ENCODE data around the gene GAL3ST3.

The GAL3ST3 gene

GRCh38 chr11:66073669-66074068 is 24.7 kb upstream of the GAL3ST3 start:
- no peak for ATAC-seq
- H3K36me3 Mint-ChIP-seq: peaks cover 32% of the 10 kb centered on the region
- H3K4me1 Mint-ChIP-seq: peaks cover 61% of the 10 kb centered on the region
- H3K27me3 Mint-ChIP-seq: no peaks in the 10 kb centered on the region
- no peak overlapping the region for H3K4me3 Mint-ChIP-seq
- no peak overlapping the region for H3K27ac Mint-ChIP-seq
- no peaks in the 10 kb centered on the region for H3K9me3 Mint-ChIP-seq

DNA sequence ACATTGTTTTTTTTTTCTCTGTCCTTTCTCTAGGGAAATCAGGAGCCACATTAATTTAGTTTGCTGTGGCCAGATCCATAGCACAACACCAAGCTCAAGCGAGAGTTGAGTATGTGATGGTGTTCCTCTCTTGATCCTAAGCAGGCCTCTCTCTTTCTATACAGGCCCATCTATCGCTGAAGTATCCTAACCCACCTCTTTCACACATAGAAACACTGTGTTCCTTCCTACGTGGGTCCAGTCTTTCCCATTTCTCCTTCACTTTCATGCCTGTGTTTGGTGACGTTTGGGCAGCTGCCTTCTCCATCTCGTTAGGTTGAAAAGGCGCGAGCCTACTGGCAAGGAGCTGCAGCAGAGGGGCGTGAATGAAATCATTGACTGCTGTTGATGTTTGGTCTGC is 23.6 kb upstream of the GAL3ST3 start:
- H3K9me3 Mint-ChIP-seq: no peaks in the 10 kb centered on the region
- peaks cover 40% of the 10 kb centered on the region for H3K36me3 Mint-ChIP-seq
- H3K4me3 Mint-ChIP-seq: peak overlapping the region; percentile 93
- no peaks in the 10 kb centered on the region for H3K27me3 Mint-ChIP-seq
- H3K4me1 Mint-ChIP-seq: peaks cover 61% of the 10 kb centered on the region
- peak overlapping the region; percentile 91 for H3K27ac Mint-ChIP-seq
- ATAC-seq: no peak

GRCh38 chr11:66072081-66072480 is 23.1 kb upstream of the GAL3ST3 start:
- ATAC-seq: no peak
- Mint-ChIP-seq H3K9me3 (no peaks in the 10 kb centered on the region), H3K36me3 (peaks cover 44% of the 10 kb centered on the region), H3K27ac (peak overlapping the region; percentile 91), H3K4me1 (peaks cover 61% of the 10 kb centered on the region), H3K27me3 (no peaks in the 10 kb centered on the region), H3K4me3 (peak overlapping the region; percentile 93)

GRCh38 chr11:66071381-66071801 is 22.4 kb upstream of the GAL3ST3 start:
- no peak for ATAC-seq
- H3K9me3 Mint-ChIP-seq: no peaks in the 10 kb centered on the region
- H3K4me1 Mint-ChIP-seq: peaks cover 66% of the 10 kb centered on the region
- peaks cover 51% of the 10 kb centered on the region for H3K36me3 Mint-ChIP-seq
- H3K27me3 Mint-ChIP-seq: no peaks in the 10 kb centered on the region
- peak overlapping the region; percentile 91 for H3K27ac Mint-ChIP-seq
- H3K4me3 Mint-ChIP-seq: peak overlapping the region; percentile 93

DNA sequence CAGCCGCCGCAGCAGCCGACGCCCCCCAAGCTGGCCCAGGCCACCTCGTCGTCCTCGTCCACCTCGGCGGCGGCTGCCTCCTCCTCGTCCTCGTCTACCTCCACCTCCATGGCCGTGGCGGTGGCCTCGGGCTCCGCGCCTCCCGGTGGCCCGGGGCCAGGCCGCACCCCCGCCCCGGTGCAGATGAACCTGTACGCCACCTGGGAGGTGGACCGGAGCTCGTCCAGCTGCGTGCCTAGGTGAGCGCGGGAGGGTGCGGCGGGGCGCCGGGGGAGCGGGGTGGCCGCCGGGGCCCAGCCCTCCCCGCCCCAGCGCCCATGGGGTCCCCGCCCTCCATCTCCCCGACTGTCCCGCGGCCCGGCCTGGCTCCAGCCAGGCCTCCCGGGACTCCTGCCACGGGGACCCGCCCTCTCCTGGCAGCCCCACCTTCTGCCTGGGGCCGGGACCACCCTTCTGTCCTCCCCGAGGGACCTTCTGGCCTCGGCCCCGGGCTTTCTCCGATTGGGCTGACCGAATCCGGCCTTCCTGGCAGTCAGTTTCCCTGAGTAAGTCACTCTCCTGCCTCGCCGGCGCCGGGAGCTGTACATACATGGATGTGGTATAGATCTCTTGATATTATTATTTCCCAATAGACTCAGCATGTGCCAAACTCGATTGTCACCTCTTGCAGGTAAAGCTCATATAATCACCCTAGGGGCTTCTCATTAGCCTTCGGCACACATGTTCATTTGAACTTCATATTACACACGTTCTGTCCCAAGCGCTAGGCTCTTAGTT is 21.8 kb upstream of the GAL3ST3 start:
- H3K36me3 Mint-ChIP-seq: peaks cover 52% of the 10 kb centered on the region

GRCh38 chr11:66069715-66070603 is 21.0 kb upstream of the GAL3ST3 start, which contains the start of gene PACS1:
PACS1 (plus strand) TSS chr11:66070272; CDS start chr11:66070487, 215 bp downstream.
- Mint-ChIP-seq H3K27me3 (no peaks in the 10 kb centered on the region), H3K4me3 (peak within 1 kb of the TSS; percentile 93), H3K36me3 (peaks cover 57% of the 10 kb centered on the region), H3K27ac (peak within 1 kb of the TSS; percentile 91), H3K4me1 (peaks cover 63% of the 10 kb centered on the region), H3K9me3 (no peaks in the 10 kb centered on the region)
- ATAC-seq: peak; percentile 85

More for the DNA sequence above, 21.8 kb upstream of the GAL3ST3 start:
- Mint-ChIP-seq H3K4me3 (peak overlapping the region; percentile 93), H3K27ac (peak overlapping the region; percentile 91), H3K27me3 (no peaks in the 10 kb centered on the region), H3K4me1 (peaks cover 64% of the 10 kb centered on the region), H3K9me3 (no peaks in the 10 kb centered on the region)
- peak; percentile 46 for ATAC-seq

DNA sequence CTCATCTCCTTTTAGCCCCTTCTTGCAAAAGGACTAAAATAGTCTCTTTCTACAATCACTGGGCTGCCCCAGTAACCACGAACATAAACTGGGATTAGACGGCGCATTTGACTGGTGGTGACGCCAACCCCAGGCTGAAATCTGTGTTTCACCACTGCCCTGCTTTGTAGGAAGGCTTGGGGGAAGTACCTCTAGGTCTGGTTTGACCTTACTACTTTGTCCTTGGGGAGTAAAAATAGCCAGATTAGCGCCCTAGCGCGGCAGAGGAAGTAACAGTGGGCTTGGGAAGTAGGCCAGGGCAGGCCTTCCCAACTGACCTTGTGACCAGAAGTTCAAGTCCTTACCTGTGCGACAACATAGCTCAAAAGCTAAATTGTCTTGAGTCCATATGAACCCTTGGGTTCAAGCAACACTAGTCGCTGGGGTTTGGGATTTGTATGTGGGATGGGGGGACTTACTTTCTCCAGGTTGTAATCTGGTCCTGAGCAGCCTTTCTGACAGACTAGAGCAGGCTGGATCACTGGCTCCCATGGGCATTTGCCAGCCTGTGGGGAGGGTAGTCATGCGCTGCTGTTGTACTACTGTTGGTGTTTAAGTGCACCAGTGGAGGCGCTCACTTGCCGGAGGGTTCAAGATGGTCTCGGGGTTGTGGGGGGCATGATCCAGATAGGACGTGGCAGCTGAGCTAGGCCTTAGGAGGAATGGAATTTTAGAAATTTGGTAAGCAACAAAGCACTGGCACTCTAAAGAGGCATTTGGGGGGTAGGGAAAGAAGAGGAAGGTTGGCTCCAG is 20.2 kb upstream of the GAL3ST3 start:
- ATAC-seq: peak; percentile 70
- Mint-ChIP-seq H3K36me3 (peaks cover 60% of the 10 kb centered on the region), H3K4me1 (peaks cover 65% of the 10 kb centered on the region)

DNA sequence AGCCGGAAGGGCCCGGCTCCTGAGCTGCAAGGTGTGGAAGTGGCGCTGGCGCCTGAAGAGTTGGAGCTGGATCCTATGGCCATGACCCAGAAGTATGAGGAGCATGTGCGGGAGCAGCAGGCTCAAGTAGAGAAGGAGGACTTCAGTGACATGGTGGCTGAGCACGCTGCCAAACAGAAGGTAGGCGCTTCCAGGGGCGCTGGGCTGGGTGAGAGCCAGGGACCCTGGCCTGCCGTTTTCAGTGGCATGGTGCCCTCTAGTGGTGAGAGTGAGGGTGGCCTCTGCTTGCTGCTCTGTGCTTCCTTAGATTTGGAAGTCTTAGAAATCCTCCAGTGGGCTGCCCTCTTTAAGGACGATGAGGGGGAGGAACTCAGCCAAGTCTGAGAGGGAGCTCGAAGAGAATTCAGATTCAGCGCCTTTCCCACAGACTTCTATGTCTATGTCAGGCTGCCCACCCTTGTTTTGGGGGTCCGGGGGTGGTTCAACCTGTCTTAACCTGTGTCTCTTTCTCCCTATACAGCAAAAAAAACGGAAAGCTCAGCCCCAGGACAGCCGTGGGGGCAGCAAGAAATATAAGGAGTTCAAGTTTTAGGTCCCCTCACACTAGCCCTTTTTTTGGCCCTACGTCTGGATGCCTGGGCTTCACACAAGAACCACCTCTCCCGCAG is 19.3 kb upstream of the GAL3ST3 start:
- peak overlapping the region; percentile 83 for H3K4me3 Mint-ChIP-seq
- H3K36me3 Mint-ChIP-seq: peaks cover 67% of the 10 kb centered on the region
- H3K9me3 Mint-ChIP-seq: no peaks in the 10 kb centered on the region
- peak; percentile 17 for ATAC-seq
- H3K4me1 Mint-ChIP-seq: peaks cover 74% of the 10 kb centered on the region
- no peaks in the 10 kb centered on the region for H3K27me3 Mint-ChIP-seq
- peak overlapping the region; percentile 86 for H3K27ac Mint-ChIP-seq

More for the DNA sequence above, 20.2 kb upstream of the GAL3ST3 start:
- Mint-ChIP-seq H3K4me3 (peak overlapping the region; percentile 83), H3K27me3 (no peaks in the 10 kb centered on the region), H3K27ac (peak overlapping the region; percentile 86), H3K9me3 (no peaks in the 10 kb centered on the region)

GRCh38 chr11:66067640-66068039 is 18.7 kb upstream of the GAL3ST3 start:
- Mint-ChIP-seq H3K27ac (peak overlapping the region; percentile 86), H3K36me3 (peaks cover 67% of the 10 kb centered on the region)
- ATAC-seq: no peak

GRCh38 chr11:66066751-66067150 is 17.8 kb upstream of the GAL3ST3 start:
- H3K36me3 Mint-ChIP-seq: peaks cover 65% of the 10 kb centered on the region
- no peak for ATAC-seq
- H3K9me3 Mint-ChIP-seq: no peaks in the 10 kb centered on the region
- H3K27ac Mint-ChIP-seq: peak overlapping the region; percentile 86
- no peak overlapping the region for H3K4me3 Mint-ChIP-seq
- peaks cover 63% of the 10 kb centered on the region for H3K4me1 Mint-ChIP-seq
- no peaks in the 10 kb centered on the region for H3K27me3 Mint-ChIP-seq

More at GRCh38 chr11:66067640-66068039, 18.7 kb upstream of the GAL3ST3 start:
- Mint-ChIP-seq H3K9me3 (no peaks in the 10 kb centered on the region), H3K27me3 (no peaks in the 10 kb centered on the region), H3K4me1 (peaks cover 71% of the 10 kb centered on the region), H3K4me3 (no peak overlapping the region)

- no peaks in the 10 kb centered on the region for H3K9me3 Mint-ChIP-seq
Measured at GRCh38 chr11:66064571-66064970, 15.6 kb upstream of the GAL3ST3 start.

GRCh38 chr11:66063900-66064299 is 14.9 kb upstream of the GAL3ST3 start:
- Mint-ChIP-seq H3K9me3 (no peaks in the 10 kb centered on the region), H3K4me3 (no peak overlapping the region), H3K36me3 (peaks cover 93% of the 10 kb centered on the region), H3K4me1 (peaks cover 66% of the 10 kb centered on the region), H3K27me3 (no peaks in the 10 kb centered on the region), H3K27ac (peak overlapping the region; percentile 61)
- no peak for ATAC-seq

More at GRCh38 chr11:66064571-66064970, 15.6 kb upstream of the GAL3ST3 start:
- no peak overlapping the region for H3K4me3 Mint-ChIP-seq
- no peak for ATAC-seq
- no peaks in the 10 kb centered on the region for H3K27me3 Mint-ChIP-seq
- H3K36me3 Mint-ChIP-seq: peaks cover 87% of the 10 kb centered on the region
- H3K27ac Mint-ChIP-seq: peak overlapping the region; percentile 61
- H3K4me1 Mint-ChIP-seq: peaks cover 70% of the 10 kb centered on the region

- H3K9me3 Mint-ChIP-seq: no peaks in the 10 kb centered on the region
- no peak overlapping the region for H3K4me3 Mint-ChIP-seq
- H3K27me3 Mint-ChIP-seq: no peaks in the 10 kb centered on the region
- ATAC-seq: no peak
- peaks cover 56% of the 10 kb centered on the region for H3K4me1 Mint-ChIP-seq
- H3K36me3 Mint-ChIP-seq: peaks cover 93% of the 10 kb centered on the region
- H3K27ac Mint-ChIP-seq: no peak overlapping the region
Measured at GRCh38 chr11:66062408-66062807, 13.4 kb upstream of the GAL3ST3 start.

- H3K36me3 Mint-ChIP-seq: peaks cover 93% of the 10 kb centered on the region
- H3K4me3 Mint-ChIP-seq: no peak overlapping the region
- H3K9me3 Mint-ChIP-seq: no peaks in the 10 kb centered on the region
- no peak for ATAC-seq
- no peaks in the 10 kb centered on the region for H3K27me3 Mint-ChIP-seq
- peak overlapping the region; percentile 74 for H3K27ac Mint-ChIP-seq
- peaks cover 44% of the 10 kb centered on the region for H3K4me1 Mint-ChIP-seq
Measured at GRCh38 chr11:66061268-66061667, 12.3 kb upstream of the GAL3ST3 start.
